ENCODE measurements around the gene NPTX2.

The NPTX2 gene

GRCh38 chr7:98646465-98646864 lies 29.4 kb downstream of the NPTX2 start:
- Histone ChIP-seq H3K36me3 (ENCODE audit: control insufficient read depth, insufficient read depth, low read length) (no peaks in the 10 kb centered on the region), H3K4me1 (no peaks in the 10 kb centered on the region), H3K4me3 (ENCODE audit: low read depth, low read length) (no peak overlapping the region), H3K9me3 (ENCODE audit: control insufficient read depth, low read length) (no peaks in the 10 kb centered on the region), H3K27me3 (ENCODE audit: control insufficient read depth, insufficient read depth, low read length) (no peaks in the 10 kb centered on the region), H2AFZ (no peak overlapping the region), H3K27ac (no peak overlapping the region), H3K4me2 (ENCODE audit: low read length) (no peak overlapping the region), H3K79me2 (no peaks in the 10 kb centered on the region), H3K9ac (no peak overlapping the region)
- TF ChIP-seq CTCF (IDR thresholded peaks at IDR 0.05) = no peak

- H3K9ac ChIP-seq = no peak overlapping the region
- H3K4me2 ChIP-seq (ENCODE audit: low read length) = no peak overlapping the region
- H3K9me3 ChIP-seq (ENCODE audit: control insufficient read depth, low read length) = no peaks in the 10 kb centered on the region
- H3K27me3 ChIP-seq (ENCODE audit: control insufficient read depth, insufficient read depth, low read length) = no peaks in the 10 kb centered on the region
- no peak overlapping the region for H3K27ac ChIP-seq
- no peak overlapping the region for H3K4me3 ChIP-seq (ENCODE audit: low read depth, low read length)
- no peak overlapping the region for H2AFZ ChIP-seq
- no peaks in the 10 kb centered on the region for H3K79me2 ChIP-seq
- no peak for TF ChIP-seq CTCF (IDR thresholded peaks at IDR 0.05)
- no peaks in the 10 kb centered on the region for H3K4me1 ChIP-seq
- no peaks in the 10 kb centered on the region for H3K36me3 ChIP-seq (ENCODE audit: control insufficient read depth, insufficient read depth, low read length)
Observed at GRCh38 chr7:98647326-98647725, 30.2 kb downstream of the NPTX2 start.

DNA sequence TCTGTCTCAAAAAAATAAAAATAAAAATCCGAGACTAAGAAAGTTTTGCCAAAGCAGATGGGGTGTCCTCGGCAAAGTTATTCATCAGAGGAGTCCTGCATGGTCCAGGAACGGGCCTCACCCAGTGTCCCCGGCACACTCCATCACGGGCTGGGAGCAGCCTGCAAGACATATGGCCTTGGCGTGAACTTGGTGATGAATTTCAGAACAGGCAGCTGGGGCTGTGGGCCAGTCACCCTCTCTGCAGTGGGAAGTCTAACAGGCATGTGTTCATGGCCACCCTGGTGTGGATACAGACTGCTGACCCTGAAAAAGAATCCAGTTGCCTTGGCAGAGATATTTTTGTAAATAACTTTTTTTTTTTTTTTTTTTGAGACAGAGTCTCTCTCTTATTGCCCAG lies 34.7 kb downstream of the NPTX2 start:
- Histone ChIP-seq H3K9ac (no peak overlapping the region), H3K27me3 (ENCODE audit: control insufficient read depth, insufficient read depth, low read length) (no peaks in the 10 kb centered on the region), H2AFZ (no peak overlapping the region), H3K27ac (no peak overlapping the region), H3K79me2 (no peaks in the 10 kb centered on the region), H3K9me3 (ENCODE audit: control insufficient read depth, low read length) (no peaks in the 10 kb centered on the region), H3K36me3 (ENCODE audit: control insufficient read depth, insufficient read depth, low read length) (no peaks in the 10 kb centered on the region), H3K4me3 (ENCODE audit: low read depth, low read length) (no peak overlapping the region), H3K4me1 (no peaks in the 10 kb centered on the region), H3K4me2 (ENCODE audit: low read length) (no peak overlapping the region)
- TF ChIP-seq CTCF (IDR thresholded peaks at IDR 0.05) = no peak

- no peaks in the 10 kb centered on the region for H3K27me3 ChIP-seq (ENCODE audit: control insufficient read depth, insufficient read depth, low read length)
- no peaks in the 10 kb centered on the region for H3K79me2 ChIP-seq
- no peak overlapping the region for H3K4me2 ChIP-seq (ENCODE audit: low read length)
- TF ChIP-seq CTCF (IDR thresholded peaks at IDR 0.05) = no peak
- no peak overlapping the region for H3K27ac ChIP-seq
- no peak overlapping the region for H2AFZ ChIP-seq
- H3K9me3 ChIP-seq (ENCODE audit: control insufficient read depth, low read length) = no peaks in the 10 kb centered on the region
- H3K36me3 ChIP-seq (ENCODE audit: control insufficient read depth, insufficient read depth, low read length) = no peaks in the 10 kb centered on the region
- H3K9ac ChIP-seq = no peak overlapping the region
- H3K4me1 ChIP-seq = no peaks in the 10 kb centered on the region
- H3K4me3 ChIP-seq (ENCODE audit: low read depth, low read length) = no peak overlapping the region
Observed at GRCh38 chr7:98653601-98654310, 36.7 kb downstream of the NPTX2 start.
